ENCODE results near the gene GAB3. TPM values are rescaled to one million over a fixed set of nuclear protein-coding genes. Genes with fewer than 3 reads are reported as not detected.

GAB3 gene
- total RNA-seq, 1 donor from 2014 or later = 0.67 TPM

DNA sequence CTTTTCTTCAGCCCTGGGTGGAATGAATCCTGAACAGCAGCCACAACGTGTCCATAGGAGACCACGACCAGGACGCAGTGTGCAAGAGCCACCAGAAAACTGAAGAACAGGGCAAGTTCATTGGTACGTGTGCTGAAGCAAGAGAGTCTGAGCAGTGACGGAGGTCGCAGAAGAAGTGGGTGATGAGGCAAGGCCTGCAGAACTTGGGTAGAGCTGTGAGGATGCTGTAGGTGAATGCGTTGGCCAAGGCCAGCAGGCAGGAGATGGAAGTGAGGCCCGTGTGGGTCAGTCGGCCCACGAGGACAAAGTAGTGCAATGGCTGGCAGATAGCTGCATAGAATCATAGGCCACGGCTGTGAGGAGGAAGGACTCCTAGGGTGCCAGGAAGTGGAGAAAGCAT is 91.9 kb downstream of the GAB3 start:
- Mint-ChIP-seq H3K9me3 (peaks cover 37% of the 10 kb centered on the region), H3K27ac (no peak overlapping the region), H3K27me3 (ENCODE audit: low read depth) (no peaks in the 10 kb centered on the region), H3K4me1 (no peaks in the 10 kb centered on the region), H3K4me3 (no peak overlapping the region), H3K36me3 (no peaks in the 10 kb centered on the region)
- DNase-seq (ENCODE audit: low spot score in 2 of 2, unreplicated experiment in 2 of 2) = no peak
- TF ChIP-seq, protein P1, sequence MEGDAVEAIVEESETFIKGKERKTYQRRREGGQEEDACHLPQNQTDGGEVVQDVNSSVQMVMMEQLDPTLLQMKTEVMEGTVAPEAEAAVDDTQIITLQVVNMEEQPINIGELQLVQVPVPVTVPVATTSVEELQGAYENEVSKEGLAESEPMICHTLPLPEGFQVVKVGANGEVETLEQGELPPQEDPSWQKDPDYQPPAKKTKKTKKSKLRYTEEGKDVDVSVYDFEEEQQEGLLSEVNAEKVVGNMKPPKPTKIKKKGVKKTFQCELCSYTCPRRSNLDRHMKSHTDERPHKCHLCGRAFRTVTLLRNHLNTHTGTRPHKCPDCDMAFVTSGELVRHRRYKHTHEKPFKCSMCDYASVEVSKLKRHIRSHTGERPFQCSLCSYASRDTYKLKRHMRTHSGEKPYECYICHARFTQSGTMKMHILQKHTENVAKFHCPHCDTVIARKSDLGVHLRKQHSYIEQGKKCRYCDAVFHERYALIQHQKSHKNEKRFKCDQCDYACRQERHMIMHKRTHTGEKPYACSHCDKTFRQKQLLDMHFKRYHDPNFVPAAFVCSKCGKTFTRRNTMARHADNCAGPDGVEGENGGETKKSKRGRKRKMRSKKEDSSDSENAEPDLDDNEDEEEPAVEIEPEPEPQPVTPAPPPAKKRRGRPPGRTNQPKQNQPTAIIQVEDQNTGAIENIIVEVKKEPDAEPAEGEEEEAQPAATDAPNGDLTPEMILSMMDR (IDR thresholded peaks at IDR 0.05; ENCODE audit: unreplicated experiment) = no peak

GRCh38 chrX:154658187-154658586 is 92.7 kb downstream of the GAB3 start:
- DNase-seq (ENCODE audit: low spot score in 2 of 2, unreplicated experiment in 2 of 2) = no peak
- Mint-ChIP-seq H3K27ac (no peak overlapping the region), H3K27me3 (ENCODE audit: low read depth) (no peaks in the 10 kb centered on the region), H3K9me3 (peaks cover 30% of the 10 kb centered on the region), H3K4me1 (no peaks in the 10 kb centered on the region), H3K36me3 (no peaks in the 10 kb centered on the region), H3K4me3 (no peak overlapping the region)
- TF ChIP-seq, protein P1 (IDR thresholded peaks at IDR 0.05; ENCODE audit: unreplicated experiment) = no peak

GRCh38 chrX:154657226-154657805 is 93.6 kb downstream of the GAB3 start:
- DNase-seq (ENCODE audit: low spot score in 2 of 2, unreplicated experiment in 2 of 2) = no peak
- no peak overlapping the region for H3K4me3 Mint-ChIP-seq
- H3K27me3 Mint-ChIP-seq (ENCODE audit: low read depth) = no peaks in the 10 kb centered on the region
- H3K9me3 Mint-ChIP-seq = peaks cover 24% of the 10 kb centered on the region
- TF ChIP-seq, protein P1 (IDR thresholded peaks at IDR 0.05; ENCODE audit: unreplicated experiment) = no peak
- no peak overlapping the region for H3K27ac Mint-ChIP-seq
- no peaks in the 10 kb centered on the region for H3K4me1 Mint-ChIP-seq
- no peaks in the 10 kb centered on the region for H3K36me3 Mint-ChIP-seq

- TF ChIP-seq, protein P1 (IDR thresholded peaks at IDR 0.05; ENCODE audit: unreplicated experiment) = no peak
- Mint-ChIP-seq H3K27me3 (ENCODE audit: low read depth) (no peaks in the 10 kb centered on the region), H3K36me3 (no peaks in the 10 kb centered on the region), H3K4me3 (no peak overlapping the region), H3K9me3 (peaks cover 17% of the 10 kb centered on the region), H3K27ac (no peak overlapping the region), H3K4me1 (no peaks in the 10 kb centered on the region)
- no peak for DNase-seq (ENCODE audit: low spot score in 2 of 2, unreplicated experiment in 2 of 2)
These were observed 95.1 kb downstream of the GAB3 start for GRCh38 chrX:154655786-154656185.

DNA sequence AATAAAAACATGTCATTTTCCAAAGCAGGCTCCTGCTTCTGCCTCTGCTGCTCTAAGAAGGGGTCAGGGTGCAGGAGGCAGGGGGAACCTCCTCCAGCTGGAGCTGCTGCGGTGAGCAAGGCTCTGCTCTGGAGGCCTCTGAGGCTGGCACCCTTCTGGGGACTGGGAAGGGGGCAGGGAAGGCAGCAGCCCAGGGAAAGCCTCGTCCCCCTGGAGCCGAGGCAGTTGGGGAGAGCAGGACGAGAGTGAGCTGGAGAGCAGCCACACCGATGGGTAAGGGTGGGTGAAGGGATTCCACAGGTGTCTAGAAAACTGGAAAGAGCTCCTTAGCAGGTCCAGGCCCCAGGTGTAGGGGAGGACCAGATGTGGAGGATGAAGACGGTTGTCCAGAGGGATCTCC is 95.5 kb downstream of the GAB3 start:
- H3K4me3 Mint-ChIP-seq = no peak overlapping the region
- H3K27me3 Mint-ChIP-seq (ENCODE audit: low read depth) = no peaks in the 10 kb centered on the region
- peaks cover 15% of the 10 kb centered on the region for H3K9me3 Mint-ChIP-seq
- TF ChIP-seq, protein P1 (IDR thresholded peaks at IDR 0.05; ENCODE audit: unreplicated experiment) = no peak
- no peaks in the 10 kb centered on the region for H3K36me3 Mint-ChIP-seq
- H3K4me1 Mint-ChIP-seq = no peaks in the 10 kb centered on the region
- DNase-seq (ENCODE audit: low spot score in 2 of 2, unreplicated experiment in 2 of 2) = no peak
- H3K27ac Mint-ChIP-seq = no peak overlapping the region

GRCh38 chrX:154654925-154655324 is 96.0 kb downstream of the GAB3 start:
- Mint-ChIP-seq H3K4me1 (no peaks in the 10 kb centered on the region), H3K4me3 (no peak overlapping the region), H3K27me3 (ENCODE audit: low read depth) (no peaks in the 10 kb centered on the region), H3K27ac (no peak overlapping the region), H3K9me3 (peaks cover 11% of the 10 kb centered on the region), H3K36me3 (no peaks in the 10 kb centered on the region)
- no peak for DNase-seq (ENCODE audit: low spot score in 2 of 2, unreplicated experiment in 2 of 2)
- TF ChIP-seq, protein P1 (IDR thresholded peaks at IDR 0.05; ENCODE audit: unreplicated experiment) = no peak

All from mesothelial cell of epicardium (in vitro differentiated cells).